ENCODE data around the gene LRFN4. TPM values are rescaled to one million over a fixed set of nuclear protein-coding genes. Genes with fewer than 3 reads are reported as not detected.

LRFN4 gene
- polyA plus RNA-seq, 3 donors: 1.0 to 7.7 (median 1.7) TPM

DNA sequence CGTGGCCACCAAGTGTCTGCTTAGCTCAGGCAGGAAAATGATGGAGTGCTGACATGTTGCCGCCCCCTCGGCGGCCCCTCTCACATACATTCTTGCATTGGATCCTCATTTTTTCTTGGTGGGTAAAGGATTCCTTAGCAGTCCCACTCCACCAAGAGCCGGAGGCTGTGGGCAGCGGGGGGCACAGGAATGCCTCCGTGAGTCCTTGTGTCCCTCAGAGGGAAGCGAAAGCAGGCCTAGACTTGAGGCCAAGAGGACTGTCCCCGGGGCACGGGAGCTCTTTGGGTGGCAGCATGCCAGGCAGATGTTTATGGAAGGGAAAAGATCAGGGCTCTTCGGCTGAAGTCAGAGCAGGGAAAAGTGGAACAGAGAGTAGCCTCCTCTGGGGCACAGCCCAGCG lies 21.6 kb downstream of the LRFN4 start:
- H3K4me2 ChIP-seq (replicated peaks; ENCODE audit: extremely low read depth, low read length, poor library complexity, severe bottlenecking): no peak overlapping the region

DNA sequence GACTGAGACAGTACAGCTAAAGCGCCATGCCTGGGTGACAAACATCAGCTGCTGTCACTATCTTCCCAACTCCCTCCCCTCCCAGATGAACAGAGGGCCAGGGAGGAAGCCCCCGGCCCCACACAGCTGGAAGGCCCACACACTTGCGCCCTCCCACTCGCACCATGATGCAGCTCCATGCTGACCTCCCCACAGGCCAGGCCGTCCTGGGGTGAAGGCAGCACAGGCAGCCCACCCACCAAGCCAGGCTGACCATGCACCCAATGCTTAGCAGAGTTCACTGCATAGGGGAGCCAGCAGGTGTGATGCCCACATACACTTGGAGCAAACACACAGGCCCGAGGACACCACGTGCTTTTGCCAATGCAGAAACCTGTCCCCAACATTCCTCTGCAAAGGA lies 22.1 kb downstream of the LRFN4 start:
- Mint-ChIP-seq H3K36me3 (no peaks in the 10 kb centered on the region), H3K27me3 (ENCODE audit: low read depth in 3 of 3) (peaks cover 7 to 8% (median 8%) of the 10 kb centered on the region in 3 donors), H3K4me3 (no peak overlapping the region), H3K4me1 (peaks cover 24% of the 10 kb centered on the region), H3K9me3 (no peaks in the 10 kb centered on the region), H3K27ac (no peak overlapping the region)
- Histone ChIP-seq H3K9ac (ENCODE audit: insufficient read depth, low read length, poor library complexity, severe bottlenecking) (no peak overlapping the region), H4K20me1 (ENCODE audit: insufficient read depth, low read length) (no peaks in the 10 kb centered on the region), H3K36me3 (replicated peaks in 1 of 2; ENCODE audit: control insufficient read depth in 1 of 2, insufficient read depth in 2 of 2, low read length in 2 of 2) (no peaks in the 10 kb centered on the region), H3K27ac (ENCODE audit: low read depth in 1 of 2, low read length in 2 of 2) (no peak overlapping the region), H3K79me2 (ENCODE audit: insufficient read depth, low read length) (no peaks in the 10 kb centered on the region), H3K9me3 (replicated peaks in 1 of 2; ENCODE audit: control insufficient read depth in 1 of 2, insufficient read depth in 1 of 2, low read length in 2 of 2) (no peaks in the 10 kb centered on the region), H3K4me1 (ENCODE audit: control insufficient read depth in 1 of 2, insufficient read depth in 2 of 2, low read length in 2 of 2) (peaks cover 3 to 5% of the 10 kb centered on the region in 2 donors), H3K4me2 (replicated peaks; ENCODE audit: extremely low read depth, low read length, poor library complexity, severe bottlenecking) (no peak overlapping the region), H3K27me3 (ENCODE audit: control insufficient read depth in 2 of 2, insufficient read depth in 2 of 2, low read length in 2 of 2) (no peaks in the 10 kb centered on the region), H3K4me3 (replicated peaks in 1 of 3; ENCODE audit: low read depth in 2 of 3, low read length in 3 of 3) (no peak overlapping the region), H2AFZ (ENCODE audit: insufficient read depth, low read depth, low read length, poor library complexity, severe bottlenecking) (no peak overlapping the region)
- TF ChIP-seq, protein P1, sequence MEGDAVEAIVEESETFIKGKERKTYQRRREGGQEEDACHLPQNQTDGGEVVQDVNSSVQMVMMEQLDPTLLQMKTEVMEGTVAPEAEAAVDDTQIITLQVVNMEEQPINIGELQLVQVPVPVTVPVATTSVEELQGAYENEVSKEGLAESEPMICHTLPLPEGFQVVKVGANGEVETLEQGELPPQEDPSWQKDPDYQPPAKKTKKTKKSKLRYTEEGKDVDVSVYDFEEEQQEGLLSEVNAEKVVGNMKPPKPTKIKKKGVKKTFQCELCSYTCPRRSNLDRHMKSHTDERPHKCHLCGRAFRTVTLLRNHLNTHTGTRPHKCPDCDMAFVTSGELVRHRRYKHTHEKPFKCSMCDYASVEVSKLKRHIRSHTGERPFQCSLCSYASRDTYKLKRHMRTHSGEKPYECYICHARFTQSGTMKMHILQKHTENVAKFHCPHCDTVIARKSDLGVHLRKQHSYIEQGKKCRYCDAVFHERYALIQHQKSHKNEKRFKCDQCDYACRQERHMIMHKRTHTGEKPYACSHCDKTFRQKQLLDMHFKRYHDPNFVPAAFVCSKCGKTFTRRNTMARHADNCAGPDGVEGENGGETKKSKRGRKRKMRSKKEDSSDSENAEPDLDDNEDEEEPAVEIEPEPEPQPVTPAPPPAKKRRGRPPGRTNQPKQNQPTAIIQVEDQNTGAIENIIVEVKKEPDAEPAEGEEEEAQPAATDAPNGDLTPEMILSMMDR (IDR thresholded peaks at IDR 0.05): no peak
- intact Hi-C loops (cut with micrococcal nuclease): no loop called here
- DNase-seq: no peak
- WGBS (ENCODE audit: insufficient coverage): 100% methylated on average over 5 of the region's 7 CpGs

More for the DNA sequence above, 21.6 kb downstream of the LRFN4 start:
- Mint-ChIP-seq H3K4me1 (peaks cover 25% of the 10 kb centered on the region), H3K27me3 (ENCODE audit: low read depth in 3 of 3) (peaks cover 5 to 8% (median 8%) of the 10 kb centered on the region in 3 donors), H3K27ac (no peak overlapping the region), H3K4me3 (no peak overlapping the region), H3K36me3 (no peaks in the 10 kb centered on the region), H3K9me3 (no peaks in the 10 kb centered on the region)
- no peak overlapping the region for H3K4me3 ChIP-seq (replicated peaks in 1 of 3; ENCODE audit: low read depth in 2 of 3, low read length in 3 of 3)
- H3K9me3 ChIP-seq (replicated peaks in 1 of 2; ENCODE audit: control insufficient read depth in 1 of 2, insufficient read depth in 1 of 2, low read length in 2 of 2): no peaks in the 10 kb centered on the region
- H4K20me1 ChIP-seq (ENCODE audit: insufficient read depth, low read length): no peaks in the 10 kb centered on the region
- intact Hi-C loops (cut with micrococcal nuclease): no loop called here
- H3K9ac ChIP-seq (ENCODE audit: insufficient read depth, low read length, poor library complexity, severe bottlenecking): no peak overlapping the region
- no peak overlapping the region for H2AFZ ChIP-seq (ENCODE audit: insufficient read depth, low read depth, low read length, poor library complexity, severe bottlenecking)
- H3K4me1 ChIP-seq (ENCODE audit: control insufficient read depth in 1 of 2, insufficient read depth in 2 of 2, low read length in 2 of 2): peaks cover 3 to 5% of the 10 kb centered on the region in 2 donors
- DNase-seq: no peak
- no peaks in the 10 kb centered on the region for H3K79me2 ChIP-seq (ENCODE audit: insufficient read depth, low read length)
- H3K36me3 ChIP-seq (replicated peaks in 1 of 2; ENCODE audit: control insufficient read depth in 1 of 2, insufficient read depth in 2 of 2, low read length in 2 of 2): no peaks in the 10 kb centered on the region
- 87% methylated on average over 7 of the region's 12 CpGs for WGBS (ENCODE audit: insufficient coverage)
- no peaks in the 10 kb centered on the region for H3K27me3 ChIP-seq (ENCODE audit: control insufficient read depth in 2 of 2, insufficient read depth in 2 of 2, low read length in 2 of 2)
- no peak overlapping the region for H3K27ac ChIP-seq (ENCODE audit: low read depth in 1 of 2, low read length in 2 of 2)
- TF ChIP-seq, protein P1 (IDR thresholded peaks at IDR 0.05): no peak
